GM12878 (cell line): ENCODE data around the gene SMOC2. TPM values are rescaled to one million over a fixed set of nuclear protein-coding genes. Genes with fewer than 3 reads are reported as not detected.

ENCODE experiments used
- ATAC-seq: fragments of 200-7000 bp; cut with Tn5 transposase; 3 replicates; pipeline ENCODE4 v1.9.1; 2020; ENCODE audit warnings: mild to moderate bottlenecking, moderate library complexity
- BruUV-seq: library from RNA; stranded (reverse); fragments of 400-500 nt; replicated peaks from 2 replicates; lab custom pipeline; 2021; lab: Mats Ljungman, UMichigan
- CTCF ChIA-PET: fragments of 300-600 bp; sonication (Branson Sonifier 250); formaldehyde crosslinking; extraction: SDS; loops from one replicate; lab custom pipeline; 2021; ENCODE audit warnings: inconsistent platforms; lab: Yijun Ruan, JAX
- POLR2A ChIA-PET: fragments of 350-600 bp; formaldehyde crosslinking; extraction: SDS; loops from one replicate; lab custom pipeline; 2021; ENCODE audit warnings: inconsistent platforms; lab: Charles Lee
- RAD21 ChIA-PET: fragments of 300-600 bp; sonication (Branson Sonifier 250); formaldehyde crosslinking; loops from one replicate; lab custom pipeline; 2023; ENCODE audit warnings: antibody characterized with exemption; ENCODE audit not compliant: unreplicated experiment; lab: Charles Lee
- SMC1A ChIA-PET: fragments of 300-600 bp; sonication (Branson Sonifier 250); formaldehyde crosslinking; loops from one replicate; lab custom pipeline; 2023; ENCODE audit not compliant: unreplicated experiment, uncharacterized antibody; lab: Charles Lee
- DNase-seq: peaks from one replicate; pipeline ENCODE4 v3.0.0-alpha.2; 2011; ENCODE audit warnings: low read depth, low spot score
- FAIRE-seq: peaks from 3 replicates; lab custom pipeline; 2011; peaks lifted over from hg19 to GRCh38; lab: Jason Lieb, UNC
- H2AFZ ChIP-seq: 2 replicates; pipeline ENCODE4 v1.6.0; 2011; ENCODE audit warnings: low read depth, low read length, control low read depth; ENCODE audit not compliant: control insufficient read depth
- H3K27ac ChIP-seq: 2 replicates; pipeline ENCODE4 v1.5.1; 2011; ENCODE audit warnings: control low read depth; ENCODE audit not compliant: control insufficient read depth, insufficient read depth
- H3K27me3 ChIP-seq, 2 experiments: replicated peaks in 1 of 2; 2 replicates each; pipeline versions ENCODE4 v1.6.0 to v1.6.1; 2011; ENCODE audit warnings: low read length in 1 of 2; ENCODE audit not compliant: control insufficient read depth in 2 of 2, insufficient read depth in 2 of 2
- H3K36me3 ChIP-seq, 2 experiments: 2 replicates each; pipeline ENCODE4 v1.5.1; 2011; ENCODE audit warnings: low read length in 1 of 2; ENCODE audit not compliant: control insufficient read depth in 2 of 2, insufficient read depth in 2 of 2
- H3K4me1 ChIP-seq: 2 replicates; pipeline ENCODE4 v1.6.1; 2011; ENCODE audit warnings: mild to moderate bottlenecking, low read length, moderate library complexity, mixed read lengths; ENCODE audit not compliant: control insufficient read depth, insufficient read depth
- H3K4me2 ChIP-seq: 2 replicates; pipeline ENCODE4 v1.6.0; 2011; ENCODE audit warnings: control low read depth; ENCODE audit not compliant: control insufficient read depth, insufficient read depth
- H3K4me3 ChIP-seq: fragments of 200-600 bp; sonication (generic); 2 replicates; pipeline ENCODE4 v1.5.1; 2016
- H3K79me2 ChIP-seq: 2 replicates; pipeline ENCODE4 v1.6.0; 2011; ENCODE audit warnings: low read length; ENCODE audit not compliant: control insufficient read depth, insufficient read depth
- H3K9ac ChIP-seq: 2 replicates; pipeline ENCODE4 v1.8.0; 2011; ENCODE audit warnings: low read length, control low read depth, mixed read lengths; ENCODE audit not compliant: control insufficient read depth, insufficient read depth
- H3K9me3 ChIP-seq: replicated peaks from 3 replicates; pipeline ENCODE4 v1.5.1; 2011; ENCODE audit warnings: mild to moderate bottlenecking, low read length; ENCODE audit not compliant: control insufficient read depth, insufficient read depth
- H4K20me1 ChIP-seq: 2 replicates; pipeline ENCODE4 v1.6.0; 2011; ENCODE audit not compliant: control insufficient read depth, insufficient read depth
- ATF2 ChIP-seq: IDR thresholded peaks from 2 replicates; pipeline ENCODE4 v1.6.1; 2012; ENCODE audit warnings: low read length, inconsistent platforms
- HDAC2 ChIP-seq: fragments of 200-600 bp; sonication (generic); IDR thresholded peaks from 2 replicates; pipeline ENCODE4 v1.6.1; 2017
- MEF2B ChIP-seq: fragments of 450-650 bp; IDR thresholded peaks from 2 replicates; pipeline ENCODE4 v1.6.1; 2018; ENCODE audit warnings: mild to moderate bottlenecking, moderate library complexity; ENCODE audit not compliant: partially characterized antibody, poor library complexity, severe bottlenecking
- PML ChIP-seq: IDR thresholded peaks from 2 replicates; pipeline ENCODE4 v1.6.1; 2012; ENCODE audit warnings: low read length, inconsistent platforms
- ZBTB4 ChIP-seq: fragments of 450-650 bp; formaldehyde crosslinking; IDR thresholded peaks from 2 replicates; pipeline ENCODE4 v1.4.0; 2022; ENCODE audit warnings: mild to moderate bottlenecking, moderate library complexity
- WGBS: methylation state at CpG from one replicate; pipeline ENCODE4 v1.1.6; 2016; ENCODE audit warnings: low lambda C conversion rate; ENCODE audit not compliant: insufficient replicate concordance, insufficient coverage; ENCODE audit errors: missing lambda C conversion rate; 5-methylcytosine and 5-hydroxymethylcytosine counted together
- in situ Hi-C: fragments of 300-500 bp; cut with MboI; formaldehyde crosslinking; loops from 9 replicates; pipeline ENCODE4 v1.14.3; 2018; ENCODE audit warnings: mixed read lengths
- intact Hi-C: fragments of 100-400 bp; cut with micrococcal nuclease; formaldehyde crosslinking; loops from one replicate; pipeline ENCODE4 v1.14.2; 2022; ENCODE audit not compliant: unreplicated experiment
- polyA plus RNA-seq, 11 experiments: library from polyadenylated mRNA; depleted of rRNA in 4 of 11; unstranded in 6 of 11; stranded (reverse) in 5 of 11; fragments of >200 nt; fragmentation: Nextera tagmentation in 4 of 11; fragmentation: Illumina TruSeq in 1 of 11; extraction: Ambion mirVana in 4 of 11; extraction: Trizol in 1 of 11; gene quantifications; 1 replicate in 1 of 11; 2 replicates in 10 of 11; pipeline versions ENCODE4 v1.2.1 to v1.2.3, GENCODE V29; 2011 to 2016; ENCODE audit warnings: inconsistent platforms in 2 of 11, missing spikeins in 2 of 11, low read depth in 1 of 11
- total RNA-seq, 4 experiments: library from RNA; depleted of rRNA in 3 of 4; stranded (reverse); fragments of >200 nt in 3 of 4; fragmentation: Illumina TruSeq in 1 of 4; extraction: Trizol in 1 of 4; gene quantifications; 2 replicates each; pipeline versions ENCODE4 v1.2.1 to v1.2.3, GENCODE V29; 2013 to 2021

Gene SMOC2
- total and polyA plus RNA-seq, 10 of the 15 experiments (the other 5 are each of a cell fraction or from before 2014, with no cell fraction given), result 0.10 to 0.12 TPM; not detected in 8

- Histone ChIP-seq H2AFZ (no peak overlapping the region), H4K20me1 (no peaks in the 10 kb centered on the region), H3K79me2 (no peaks in the 10 kb centered on the region), H3K27me3 (no peaks in the 10 kb centered on the region)
- CTCF ChIA-PET, result no interaction called here
- BruUV-seq, result no TSS peak
- no peak for DNase-seq
- TF ChIP-seq PML (no peak), ATF2 (no peak), ZBTB4 (CRISPR knock-in tag) (no peak), MEF2B (no peak), HDAC2 (no peak)
- TF ChIP-seq, all 136 proteins: peak for 0
- H3K9me3 ChIP-seq, result no peaks in the 10 kb centered on the region; the same call in 2 of the 3 replicates
- H3K4me1 ChIP-seq, result no peaks in the 10 kb centered on the region
- ChIA-PET SMC1A (no interaction called here), RAD21 (no interaction called here), POLR2A (no interaction called here)
- H3K4me2 ChIP-seq, result no peak overlapping the region
- in situ Hi-C loops, result no loop called here
- intact Hi-C loops, result no loop called here
- WGBS, result 28% methylated on average over 22 of the region's 22 CpGs
- FAIRE-seq (no peak), ATAC-seq (no peak)
- H3K4me3 ChIP-seq, result no peak overlapping the region
- H3K27ac ChIP-seq, result no peak overlapping the region
- no peak overlapping the region for H3K9ac ChIP-seq
- no peaks in the 10 kb centered on the region for H3K36me3 ChIP-seq
Observed at GRCh38 chr6:168638468-168639271, 197.7 kb downstream of the SMOC2 start.
